NOMO-1 (cell line): ENCODE data around the gene OXTR.
"Not testable (repeated sequence)": the region's sequence is repeated elsewhere in the genome, so short reads cannot be mapped to it uniquely, and the experiment has no call there.

Experiments used
- DNase-seq, 2 experiments: peaks; one replicate each; lab custom pipeline; 2025; ENCODE audit not compliant: unreplicated experiment in 2 of 2; lab: John Stamatoyannopoulos, UW

The OXTR gene

DNA sequence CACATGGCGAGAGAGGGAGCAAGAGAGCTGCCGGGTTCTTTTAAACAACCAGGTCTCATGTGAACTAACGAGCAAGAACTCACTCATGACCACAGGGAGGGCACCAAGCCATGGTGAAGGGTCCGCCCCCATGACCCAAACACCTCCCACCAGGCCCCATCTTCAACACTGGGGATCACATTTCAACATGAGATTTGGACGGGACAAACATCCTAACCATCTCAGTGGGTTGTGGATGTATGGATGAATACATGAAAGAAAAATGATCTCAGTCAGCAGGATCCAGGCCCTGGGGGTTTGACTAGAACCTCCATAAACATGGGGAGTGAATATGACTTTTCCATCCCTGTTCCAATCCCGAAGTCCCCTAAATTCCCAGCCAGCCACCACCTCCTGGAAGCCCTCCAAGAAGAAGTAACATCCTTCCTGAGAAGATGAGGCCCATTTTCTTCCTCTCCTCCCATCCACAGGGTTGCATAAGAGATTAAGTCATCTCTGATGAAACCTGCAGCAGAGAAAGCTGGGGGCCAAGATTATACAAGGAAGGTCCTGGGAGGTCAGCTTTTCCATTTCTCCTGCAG is 26.3 kb downstream of the OXTR start:
- peak in 1 of 2 experiments; percentile 18 for DNase-seq

DNA sequence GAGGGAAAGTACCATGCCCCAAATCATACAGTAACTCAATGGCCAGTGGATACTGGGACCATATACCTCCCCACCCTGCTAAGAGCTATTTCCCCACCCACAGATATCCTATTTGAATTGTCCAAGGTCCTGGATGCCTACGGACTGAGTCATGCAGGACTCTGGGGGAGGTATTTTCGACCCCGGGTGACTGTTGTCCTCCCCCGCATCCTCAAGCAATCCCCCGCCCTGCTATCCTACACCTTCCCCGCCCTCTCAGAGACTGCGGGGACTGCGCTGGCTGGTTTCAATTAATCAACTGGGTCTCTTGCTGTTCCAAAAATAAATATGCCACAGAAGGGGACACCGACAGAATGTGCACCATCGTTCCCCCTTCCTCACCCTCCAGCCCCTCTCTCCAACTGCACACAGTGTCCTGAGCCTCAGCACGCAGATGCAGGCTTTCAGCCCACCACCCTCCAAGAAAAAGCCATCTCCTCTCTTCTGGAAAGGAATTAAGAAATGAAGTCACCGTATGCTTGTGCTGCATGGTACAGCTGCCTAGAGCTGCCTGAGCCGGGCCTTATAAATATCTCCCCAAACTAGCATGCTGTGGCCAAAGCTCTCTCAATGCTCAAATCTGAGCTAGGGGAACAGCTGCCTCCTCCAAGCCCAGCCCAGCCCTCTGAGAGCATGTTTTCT is 27.7 kb downstream of the OXTR start:
- DNase-seq, result no peak

DNA sequence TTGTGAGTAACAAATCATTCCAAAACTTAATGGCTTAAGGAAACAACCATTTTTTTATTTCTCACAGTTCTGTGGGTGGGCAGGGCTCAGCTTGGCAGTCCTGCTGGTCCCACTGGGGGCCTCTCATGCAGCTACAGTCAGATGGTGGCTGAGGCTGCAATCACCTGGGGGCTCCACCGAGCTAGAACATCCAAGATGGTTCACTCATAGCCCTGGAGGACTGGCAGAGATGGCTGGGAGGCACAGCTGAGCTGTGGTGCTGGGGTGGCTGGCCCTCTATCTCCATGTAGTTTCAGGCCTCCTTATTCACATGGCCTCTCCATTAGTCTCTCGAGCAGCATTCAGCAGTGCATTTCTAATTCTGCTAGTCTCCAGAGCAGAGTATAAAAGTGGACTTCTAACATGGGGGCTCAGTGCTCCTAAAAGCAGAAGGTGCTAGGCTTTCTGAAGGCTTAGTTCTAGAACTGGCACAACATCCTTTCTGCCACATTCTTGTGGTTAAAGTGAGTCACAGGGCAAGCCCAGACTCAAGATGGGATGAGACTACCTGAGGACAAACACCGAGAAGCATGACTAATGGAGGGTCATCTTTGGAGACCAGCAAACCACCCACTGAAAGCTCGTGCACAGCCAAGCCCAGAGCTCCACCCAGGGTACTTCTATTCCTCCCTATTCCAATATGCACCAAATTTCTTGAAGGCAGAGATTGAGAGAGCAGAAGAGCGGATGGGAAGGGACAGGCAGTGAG is 29.5 kb downstream of the OXTR start:
- peak in 1 of 2 experiments; percentile 7 for DNase-seq

DNA sequence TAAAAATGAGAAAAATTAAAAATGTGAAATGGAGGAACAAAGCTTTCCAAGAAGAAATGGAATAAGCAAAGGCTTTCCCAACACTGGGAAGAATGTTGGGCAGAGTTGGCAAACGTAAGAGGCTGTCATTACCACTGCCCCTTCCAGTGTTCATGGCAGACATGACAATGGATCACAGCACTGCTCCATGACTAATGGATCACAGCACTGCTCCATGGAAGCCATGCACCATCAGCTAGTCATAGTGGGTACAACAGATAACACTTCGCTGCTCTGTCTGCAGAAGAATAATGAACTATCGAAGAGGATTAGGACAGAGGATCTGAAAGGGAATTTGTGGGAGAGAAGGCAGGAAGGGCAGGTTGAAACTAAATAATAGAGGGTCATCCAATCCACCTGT is 30.8 kb downstream of the OXTR start:
- no peak for DNase-seq

DNA sequence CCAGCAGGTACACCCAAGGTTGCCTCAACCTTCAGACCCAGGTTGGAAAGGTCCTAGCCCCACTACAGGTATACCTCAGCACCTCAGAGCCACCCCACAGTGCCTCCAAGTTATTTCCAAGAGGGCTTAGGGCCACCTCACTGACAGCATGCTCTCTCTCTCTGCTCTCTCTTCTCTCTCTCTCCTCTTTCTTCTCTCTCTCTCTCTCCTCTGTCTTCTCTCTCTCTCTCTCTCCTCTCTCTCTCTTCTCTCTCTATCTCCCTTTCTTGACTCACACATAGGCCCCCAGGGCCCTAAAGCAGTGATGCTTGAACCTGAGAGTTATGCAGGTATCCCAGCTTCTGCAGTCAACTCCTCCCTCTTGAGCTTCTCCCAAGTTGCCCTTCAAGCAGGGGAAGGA is 31.6 kb downstream of the OXTR start:
- no peak for DNase-seq

DNA sequence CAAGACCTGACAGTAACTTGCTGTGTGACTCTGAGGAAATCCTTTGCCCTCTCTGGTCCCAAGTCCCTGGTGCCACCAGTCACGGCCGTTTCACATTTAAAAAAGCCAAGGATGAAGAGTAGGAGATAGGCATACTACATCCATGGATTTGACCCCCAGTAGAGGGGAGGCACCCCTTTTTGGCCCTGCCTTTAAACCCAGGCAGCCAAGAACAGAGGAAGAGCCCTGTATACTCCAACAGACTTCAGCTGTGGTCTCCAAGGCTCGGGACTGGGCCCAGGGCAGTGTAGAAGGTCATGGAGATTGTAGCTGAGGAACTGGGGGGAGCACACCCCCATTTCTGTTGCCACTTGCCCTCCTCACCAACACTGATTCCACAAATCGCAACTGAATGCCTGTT is 32.1 kb downstream of the OXTR start:
- DNase-seq, result no peak

DNA sequence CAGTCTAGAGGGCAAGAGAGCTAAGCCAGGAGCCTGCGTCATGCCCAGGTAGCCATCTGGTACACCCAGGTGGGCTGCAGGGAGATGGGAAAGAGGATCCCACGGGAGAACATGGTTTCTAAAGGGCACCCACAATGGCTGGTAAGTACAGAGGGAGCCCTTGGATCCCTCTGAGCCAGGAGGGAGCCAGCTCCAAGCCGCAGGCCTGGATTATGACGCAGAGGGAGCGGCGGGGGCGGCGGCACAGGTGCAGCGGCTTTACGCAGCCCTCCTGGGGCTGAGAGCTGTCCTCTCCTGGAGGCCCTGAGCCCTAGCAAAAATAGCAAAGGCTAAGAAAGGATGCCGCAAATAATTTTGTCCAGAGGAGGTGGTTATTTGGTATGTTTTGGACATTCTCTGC is 33.0 kb downstream of the OXTR start:
- DNase-seq, result no peak

DNA sequence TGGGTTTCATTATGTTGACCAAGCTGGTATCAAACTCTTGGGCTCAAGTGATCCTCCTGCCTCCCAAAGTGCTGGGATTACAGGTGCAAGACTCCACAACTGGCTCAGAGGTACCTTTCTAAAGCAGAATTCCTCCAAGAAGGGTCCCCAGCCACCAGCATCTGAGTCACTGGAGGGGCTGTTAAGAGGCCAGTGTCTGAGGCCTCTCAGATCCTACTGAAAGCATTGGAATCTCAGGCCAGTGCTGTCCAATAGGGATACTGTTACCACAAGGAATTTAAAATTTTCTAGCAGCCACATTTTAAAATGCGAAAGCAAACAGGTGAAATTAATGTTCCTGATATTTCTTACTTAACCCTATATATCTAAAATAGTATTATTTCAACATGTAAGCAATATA is 34.5 kb downstream of the OXTR start:
- DNase-seq, result no peak

DNA sequence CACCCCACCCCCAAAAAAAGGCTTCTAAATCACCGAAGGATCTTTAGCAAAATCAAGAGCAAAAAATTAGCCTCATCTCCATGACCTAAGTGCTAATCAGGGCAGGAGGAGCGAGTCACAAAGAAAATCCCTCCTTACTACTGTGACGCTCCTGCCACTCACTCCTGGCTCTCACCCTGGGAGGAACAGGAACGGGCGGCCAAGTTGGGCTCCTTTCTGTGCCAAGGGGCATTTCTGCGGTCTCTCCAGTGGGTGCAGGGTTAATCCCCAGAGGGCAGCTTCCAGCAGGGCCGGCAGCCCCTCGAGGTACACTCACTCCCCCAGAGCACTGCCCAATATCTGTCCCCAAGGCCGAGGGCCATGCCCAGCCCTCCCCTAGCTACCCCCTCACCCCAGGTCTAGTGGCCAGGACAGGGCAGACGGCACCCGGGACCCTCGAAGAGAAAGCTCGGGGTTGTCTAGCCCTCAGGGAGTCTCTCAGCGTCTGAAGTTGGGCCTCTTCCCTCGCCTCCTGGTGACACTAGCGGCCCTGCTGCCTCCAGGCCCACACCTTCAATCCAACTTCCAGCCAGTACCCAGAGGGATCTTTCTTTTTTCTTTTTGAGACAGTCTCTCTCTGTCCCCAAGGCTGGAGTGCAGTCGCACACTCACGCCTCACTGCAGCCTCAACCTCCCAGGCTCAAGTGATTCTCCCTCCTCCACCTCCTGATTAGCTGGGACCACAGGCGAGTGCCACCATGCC is 35.1 kb downstream of the OXTR start:
- DNase-seq, result no peak

DNA sequence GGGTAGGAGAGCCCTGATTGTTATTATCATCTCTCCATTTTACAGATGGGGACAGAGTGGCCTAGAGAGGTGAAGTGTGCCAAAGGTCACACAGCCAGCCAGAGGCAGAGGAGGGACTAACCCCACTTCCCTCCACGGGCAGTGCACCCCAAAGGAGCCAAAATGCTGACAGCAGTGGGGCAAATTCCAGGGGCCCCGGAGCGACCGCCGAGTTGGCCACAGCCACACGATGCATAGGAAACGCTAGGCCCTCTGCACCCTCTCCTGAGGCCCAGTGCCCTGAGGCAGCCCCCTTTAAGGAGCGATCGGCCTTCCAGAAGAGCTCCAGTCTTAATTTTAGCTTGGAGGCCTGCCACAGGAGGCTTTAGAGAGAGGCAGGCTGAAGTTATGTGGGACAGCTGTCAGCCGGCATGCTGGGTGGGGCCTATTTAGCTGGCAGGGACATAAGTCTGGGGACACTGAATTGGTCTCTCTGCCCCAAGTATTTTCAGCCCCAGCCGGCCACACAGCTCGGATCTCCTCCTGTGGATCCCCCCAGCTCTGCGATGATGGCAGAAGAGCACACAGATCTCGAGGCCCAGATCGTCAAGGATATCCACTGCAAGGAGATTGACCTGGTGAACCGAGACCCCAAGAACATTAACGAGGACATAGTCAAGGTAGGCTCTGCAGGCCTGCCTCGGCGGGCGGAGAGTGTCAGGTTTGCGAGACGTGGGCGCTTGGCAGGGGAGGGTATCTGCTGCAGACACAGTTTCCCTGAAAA is 35.9 kb downstream of the OXTR start, which contains the start of gene CAV3:
Gene CAV3 (plus strand): TSS at position 471 of the 763 bp plus-strand sequence. CDS start 75 bp downstream, at position 546.
- no peak for DNase-seq

DNA sequence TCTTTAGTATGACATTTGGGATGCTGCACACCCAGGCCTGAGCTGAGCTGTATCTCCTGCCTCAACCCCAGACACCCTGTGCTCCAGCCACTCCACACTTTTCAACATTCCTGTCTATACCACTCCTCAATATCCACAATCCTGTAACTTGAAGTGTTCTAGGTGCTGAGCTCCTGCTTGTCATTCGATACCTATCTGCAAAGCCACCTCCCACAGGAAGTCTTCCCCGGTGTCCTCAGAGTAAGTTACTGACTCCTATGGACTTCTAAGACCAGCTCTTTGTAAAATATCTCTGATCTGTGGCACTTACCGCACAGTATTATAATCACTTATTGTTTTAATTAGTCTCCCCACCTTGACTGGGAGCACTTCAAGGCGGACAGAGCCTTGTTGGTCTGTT is 37.0 kb downstream of the OXTR start:
- DNase-seq, result no peak

DNA sequence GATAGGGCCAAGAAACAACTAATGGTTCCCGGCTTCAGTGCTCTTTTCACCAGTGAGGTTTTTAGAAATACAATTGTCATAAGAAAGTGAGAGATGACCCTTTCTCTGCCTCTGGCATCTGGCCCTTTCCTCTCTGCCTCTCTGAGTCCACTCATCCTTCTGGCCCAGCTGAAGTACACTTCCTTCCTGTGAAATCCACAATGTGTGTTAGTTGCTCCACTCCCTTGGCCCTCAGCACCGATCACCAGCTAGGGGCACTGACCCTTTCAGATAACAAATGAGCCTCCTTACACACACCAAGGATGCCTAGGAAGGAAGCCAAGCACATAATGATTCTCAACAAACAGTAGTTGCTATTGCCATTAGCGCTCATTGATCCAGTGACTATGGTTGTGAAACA is 38.8 kb downstream of the OXTR start:
- no peak for DNase-seq

DNA sequence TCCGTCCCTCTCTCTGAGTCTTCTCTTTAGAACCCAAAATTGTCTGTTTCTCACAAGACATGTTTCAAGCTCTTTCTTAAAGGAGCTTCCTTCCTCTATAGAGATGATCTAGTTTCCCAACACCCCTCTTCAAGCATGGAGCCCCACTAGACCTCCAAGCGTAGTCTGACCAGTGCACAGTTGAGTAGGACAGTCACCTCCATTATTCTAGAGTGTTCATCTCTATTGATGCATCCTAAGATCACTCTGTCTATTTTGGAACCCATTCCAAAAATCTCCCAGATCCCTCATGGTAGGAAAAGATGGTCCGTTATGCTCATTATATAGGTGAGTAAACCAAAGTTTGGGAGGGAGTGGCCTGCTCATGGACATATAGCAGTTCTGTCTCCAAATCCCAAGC is 39.9 kb downstream of the OXTR start:
- DNase-seq, result no peak

DNA sequence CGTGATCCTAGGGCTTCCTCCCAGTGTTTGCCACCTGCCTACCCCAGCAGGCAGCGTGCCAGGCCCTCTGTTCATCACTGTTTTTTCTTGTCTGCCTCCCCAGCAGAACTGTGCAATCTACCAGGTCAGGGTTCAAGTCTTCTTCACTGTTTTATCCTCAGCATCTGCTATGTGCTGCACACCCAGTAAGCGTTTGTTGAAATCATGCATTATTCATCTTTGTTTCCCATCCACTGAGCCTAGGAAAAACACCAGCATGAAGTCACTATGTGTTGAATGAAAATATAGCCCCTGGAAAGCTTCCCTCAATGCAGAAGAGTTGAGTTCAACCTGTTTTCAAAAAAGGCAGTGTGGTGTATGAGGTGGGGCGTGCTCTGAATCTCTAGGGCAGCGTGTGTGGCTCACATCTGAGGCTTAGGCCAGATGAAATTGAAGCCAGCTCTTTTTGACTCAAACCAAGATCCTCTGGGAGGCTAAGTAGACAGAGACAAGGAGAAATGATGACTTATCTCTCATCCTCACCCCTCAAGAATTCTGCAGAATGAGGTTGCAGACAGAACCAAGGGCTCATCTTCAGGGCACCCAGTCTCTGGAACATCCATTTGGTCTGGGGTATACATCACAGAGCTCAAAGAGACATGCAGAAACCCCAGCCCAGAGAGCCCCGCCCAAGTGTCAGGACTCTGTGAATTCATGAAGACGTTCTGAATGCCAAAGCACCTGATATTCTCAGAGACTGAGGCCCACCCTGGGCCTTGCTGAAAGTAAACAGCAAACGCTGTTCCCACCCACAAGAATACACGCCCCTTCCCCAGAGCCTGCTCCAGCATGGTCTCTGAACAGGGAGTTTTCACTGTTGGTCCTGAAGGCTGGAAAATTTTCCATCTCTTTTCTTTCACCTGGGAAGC is 41.6 kb downstream of the OXTR start:
- no peak for DNase-seq

DNA sequence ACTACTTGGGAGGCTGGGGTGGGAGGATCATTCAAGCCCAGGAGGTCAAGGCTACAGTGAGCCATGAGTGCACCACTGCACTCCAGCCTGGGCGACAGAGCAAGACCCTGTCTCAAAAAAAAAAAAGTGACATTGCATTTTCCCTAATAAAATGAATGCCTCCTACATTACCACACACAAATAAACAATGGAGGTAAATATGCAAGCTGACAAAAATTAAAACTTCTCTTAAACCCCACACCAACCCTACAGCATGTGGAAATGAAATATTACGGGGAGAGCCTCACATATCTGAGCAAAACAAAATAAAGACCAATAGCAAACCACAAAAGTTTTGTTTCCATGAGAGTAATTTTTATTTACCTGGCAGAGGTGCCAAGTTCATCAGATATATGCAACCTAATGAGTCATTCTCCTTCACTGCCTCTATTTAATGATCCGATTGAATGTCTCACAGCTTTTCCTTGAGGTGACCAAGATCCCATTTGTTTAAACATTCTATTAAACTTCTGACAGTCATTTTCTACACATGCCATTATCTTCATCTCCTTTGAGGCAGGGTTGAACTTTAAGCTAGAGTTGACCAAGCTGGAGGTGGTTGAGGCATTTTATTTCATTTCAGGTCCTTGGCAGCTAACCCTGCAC is 45.2 kb downstream of the OXTR start:
- no peak for DNase-seq

DNA sequence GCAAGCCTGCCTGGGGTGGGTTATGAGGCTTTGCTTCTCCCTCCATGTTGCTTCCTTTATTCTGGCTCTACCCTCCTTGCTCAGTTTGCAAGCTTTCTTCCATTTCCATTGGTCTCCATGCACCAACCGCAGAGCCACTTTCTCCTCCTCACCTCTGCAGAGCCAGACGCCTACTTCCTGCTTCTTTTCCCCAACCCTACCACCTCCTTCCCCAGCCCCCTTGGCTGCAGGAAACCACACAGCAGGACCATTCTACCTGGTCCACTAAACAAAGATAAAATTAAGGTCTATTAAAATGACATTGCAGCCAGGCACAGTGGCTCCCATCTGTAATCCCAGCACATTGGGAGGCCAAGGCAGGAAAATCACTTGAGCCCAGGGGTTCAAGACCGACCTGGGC is 45.8 kb downstream of the OXTR start:
- DNase-seq, result no peak

DNA sequence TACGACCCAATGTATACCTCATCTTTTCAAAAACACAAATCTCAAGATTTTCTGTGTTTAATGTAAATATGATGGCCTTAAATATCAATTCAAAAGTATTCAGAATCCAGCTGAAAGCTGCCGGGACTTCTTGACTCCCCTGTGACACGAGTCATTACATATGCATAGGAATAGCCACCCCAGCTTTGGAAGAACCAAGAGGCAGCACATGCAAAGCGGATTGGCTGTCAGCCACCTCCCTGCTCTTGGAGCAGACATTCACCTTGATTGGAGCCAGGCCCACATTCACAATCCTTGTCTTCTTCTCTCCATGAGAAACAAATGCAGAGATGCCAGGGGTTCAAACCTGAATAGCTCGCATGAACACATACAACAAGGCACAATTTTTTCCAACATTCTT is 46.6 kb downstream of the OXTR start:
- no peak for DNase-seq

DNA sequence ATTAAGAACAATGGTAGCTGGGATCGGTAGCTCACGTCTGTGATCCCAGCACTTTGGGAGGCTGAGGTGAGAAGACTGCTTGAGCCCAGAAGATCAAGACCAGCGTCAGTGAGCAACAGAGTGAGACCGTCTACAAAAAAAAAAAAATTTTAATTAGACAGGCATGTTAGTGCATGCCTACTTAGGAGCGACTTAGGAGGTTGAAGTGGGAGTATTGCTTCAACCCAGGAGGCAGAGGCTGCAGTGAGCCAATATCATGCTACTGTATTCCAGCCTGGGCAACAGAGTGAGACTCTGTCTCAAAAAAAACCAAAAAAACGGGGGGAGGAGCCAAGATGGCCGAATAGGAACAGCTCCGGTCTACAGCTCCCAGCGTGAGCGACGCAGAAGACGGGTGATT is 53.7 kb downstream of the OXTR start:
- DNase-seq, result not testable (repeated sequence)
